ENCODE data around the gene ACOT11.

DNA sequence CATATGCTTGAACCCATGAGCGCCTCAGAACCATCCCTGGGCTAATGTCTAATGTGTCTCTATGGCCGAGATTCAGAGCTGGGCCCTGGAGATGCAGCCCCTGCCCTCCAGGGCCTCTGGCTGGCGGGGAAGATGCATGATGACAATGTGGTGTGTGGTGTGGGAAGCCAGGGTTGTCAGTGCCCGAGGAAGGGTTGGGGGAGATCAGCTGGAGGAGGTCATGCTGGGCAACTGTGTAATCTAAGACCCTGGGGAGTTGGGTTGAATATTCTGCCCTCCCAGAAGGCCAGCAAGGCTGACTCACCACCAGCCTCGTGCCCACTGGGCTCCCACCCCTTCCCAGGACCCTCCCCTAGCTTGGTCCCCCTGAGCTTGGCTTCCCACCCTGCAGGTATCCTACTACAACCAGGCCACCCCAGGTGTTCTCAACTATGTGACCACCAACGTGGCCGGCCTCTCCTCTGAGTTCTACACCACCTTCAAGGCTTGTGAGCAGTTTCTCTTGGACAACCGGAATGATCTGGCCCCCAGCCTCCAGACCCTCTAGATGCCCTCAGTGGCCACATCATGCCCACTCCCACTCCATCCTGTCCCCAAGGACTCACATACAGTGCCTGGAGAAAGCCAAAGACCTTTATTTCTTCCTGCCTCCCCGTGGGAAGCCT lies 60.7 kb downstream of the ACOT11 start:
- TF ChIP-seq, protein P1, sequence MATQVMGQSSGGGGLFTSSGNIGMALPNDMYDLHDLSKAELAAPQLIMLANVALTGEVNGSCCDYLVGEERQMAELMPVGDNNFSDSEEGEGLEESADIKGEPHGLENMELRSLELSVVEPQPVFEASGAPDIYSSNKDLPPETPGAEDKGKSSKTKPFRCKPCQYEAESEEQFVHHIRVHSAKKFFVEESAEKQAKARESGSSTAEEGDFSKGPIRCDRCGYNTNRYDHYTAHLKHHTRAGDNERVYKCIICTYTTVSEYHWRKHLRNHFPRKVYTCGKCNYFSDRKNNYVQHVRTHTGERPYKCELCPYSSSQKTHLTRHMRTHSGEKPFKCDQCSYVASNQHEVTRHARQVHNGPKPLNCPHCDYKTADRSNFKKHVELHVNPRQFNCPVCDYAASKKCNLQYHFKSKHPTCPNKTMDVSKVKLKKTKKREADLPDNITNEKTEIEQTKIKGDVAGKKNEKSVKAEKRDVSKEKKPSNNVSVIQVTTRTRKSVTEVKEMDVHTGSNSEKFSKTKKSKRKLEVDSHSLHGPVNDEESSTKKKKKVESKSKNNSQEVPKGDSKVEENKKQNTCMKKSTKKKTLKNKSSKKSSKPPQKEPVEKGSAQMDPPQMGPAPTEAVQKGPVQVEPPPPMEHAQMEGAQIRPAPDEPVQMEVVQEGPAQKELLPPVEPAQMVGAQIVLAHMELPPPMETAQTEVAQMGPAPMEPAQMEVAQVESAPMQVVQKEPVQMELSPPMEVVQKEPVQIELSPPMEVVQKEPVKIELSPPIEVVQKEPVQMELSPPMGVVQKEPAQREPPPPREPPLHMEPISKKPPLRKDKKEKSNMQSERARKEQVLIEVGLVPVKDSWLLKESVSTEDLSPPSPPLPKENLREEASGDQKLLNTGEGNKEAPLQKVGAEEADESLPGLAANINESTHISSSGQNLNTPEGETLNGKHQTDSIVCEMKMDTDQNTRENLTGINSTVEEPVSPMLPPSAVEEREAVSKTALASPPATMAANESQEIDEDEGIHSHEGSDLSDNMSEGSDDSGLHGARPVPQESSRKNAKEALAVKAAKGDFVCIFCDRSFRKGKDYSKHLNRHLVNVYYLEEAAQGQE (IDR thresholded peaks at IDR 0.05; ENCODE audit: insufficient read depth in 1 of 2, low read depth in 2 of 2, low read length in 2 of 2): no peak
- TF ChIP-seq POLR2AphosphoS5 (IDR thresholded peaks at IDR 0.05; ENCODE audit: low read depth, low read length) (no peak), TAF1 (IDR thresholded peaks at IDR 0.05; ENCODE audit: borderline replicate concordance, insufficient read depth, low read length) (no peak)

Data from PFSK-1 (cell line).